HK-2 (cell line): ENCODE data around the gene RGS9.
"Not testable (repeated sequence)": the region's sequence is repeated elsewhere in the genome, so short reads cannot be mapped to it uniquely, and the experiment has no call there.

Experiments used
- DNase-seq: peaks from one replicate; pipeline ENCODE4 v3.0.0-alpha.2; 2018; ENCODE audit not compliant: unreplicated experiment

Gene RGS9

DNA sequence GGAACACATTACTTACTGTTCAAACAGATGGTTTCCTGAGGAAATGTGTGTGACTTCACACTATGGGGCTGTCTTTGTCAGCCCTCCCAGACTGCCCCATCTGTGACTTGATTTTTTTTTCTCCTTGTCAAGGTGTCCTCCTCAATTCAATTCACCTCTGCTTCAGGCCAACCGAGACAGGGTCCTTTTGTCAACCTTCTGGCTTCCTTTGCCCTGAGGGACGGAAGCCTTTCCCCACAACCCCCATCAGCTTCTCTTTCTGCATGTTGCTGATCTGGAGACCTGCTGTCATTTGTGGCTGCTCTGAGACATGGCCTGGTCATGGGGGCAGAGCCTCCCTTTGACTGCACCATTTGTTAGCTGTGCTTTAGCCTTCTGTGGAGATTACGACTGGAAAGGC lies 21.3 kb upstream of the RGS9 start:
- DNase-seq = no peak

GRCh38 chr17:65116515-65116914 lies 20.7 kb upstream of the RGS9 start:
- not testable (repeated sequence) for DNase-seq

DNA sequence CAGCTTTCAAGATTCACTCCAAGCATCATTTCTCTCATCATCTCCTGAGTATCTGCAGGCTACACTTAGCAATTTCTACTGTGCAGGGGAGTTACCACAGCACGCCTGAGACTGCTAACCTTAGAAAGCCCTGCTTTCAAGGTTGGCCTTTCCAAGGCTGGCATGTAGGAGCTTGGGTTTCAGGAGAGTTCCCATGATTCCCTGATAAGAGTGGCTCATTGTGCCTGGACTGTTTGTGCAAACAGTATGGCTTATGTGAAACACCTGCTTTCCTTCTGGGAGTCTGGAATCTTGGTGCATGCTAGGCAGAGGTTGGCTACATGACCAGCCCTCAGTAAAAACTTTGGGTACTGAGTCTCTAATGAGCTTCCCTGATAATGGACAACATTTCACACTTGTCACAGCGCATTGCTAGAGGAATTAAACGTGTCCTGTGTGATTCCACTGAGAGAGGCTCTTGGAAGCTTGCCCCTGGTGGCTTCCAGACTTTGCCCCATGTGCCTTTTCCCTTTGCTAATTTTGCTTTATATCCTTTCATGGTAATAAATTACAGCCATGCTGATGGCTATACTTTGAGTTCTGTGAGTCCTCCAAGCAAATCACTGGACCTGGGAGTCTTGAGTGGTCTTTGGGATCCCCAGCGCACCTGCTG lies 19.7 kb upstream of the RGS9 start:
- no peak for DNase-seq

GRCh38 chr17:65121368-65121767 lies 15.8 kb upstream of the RGS9 start:
- DNase-seq = no peak

DNA sequence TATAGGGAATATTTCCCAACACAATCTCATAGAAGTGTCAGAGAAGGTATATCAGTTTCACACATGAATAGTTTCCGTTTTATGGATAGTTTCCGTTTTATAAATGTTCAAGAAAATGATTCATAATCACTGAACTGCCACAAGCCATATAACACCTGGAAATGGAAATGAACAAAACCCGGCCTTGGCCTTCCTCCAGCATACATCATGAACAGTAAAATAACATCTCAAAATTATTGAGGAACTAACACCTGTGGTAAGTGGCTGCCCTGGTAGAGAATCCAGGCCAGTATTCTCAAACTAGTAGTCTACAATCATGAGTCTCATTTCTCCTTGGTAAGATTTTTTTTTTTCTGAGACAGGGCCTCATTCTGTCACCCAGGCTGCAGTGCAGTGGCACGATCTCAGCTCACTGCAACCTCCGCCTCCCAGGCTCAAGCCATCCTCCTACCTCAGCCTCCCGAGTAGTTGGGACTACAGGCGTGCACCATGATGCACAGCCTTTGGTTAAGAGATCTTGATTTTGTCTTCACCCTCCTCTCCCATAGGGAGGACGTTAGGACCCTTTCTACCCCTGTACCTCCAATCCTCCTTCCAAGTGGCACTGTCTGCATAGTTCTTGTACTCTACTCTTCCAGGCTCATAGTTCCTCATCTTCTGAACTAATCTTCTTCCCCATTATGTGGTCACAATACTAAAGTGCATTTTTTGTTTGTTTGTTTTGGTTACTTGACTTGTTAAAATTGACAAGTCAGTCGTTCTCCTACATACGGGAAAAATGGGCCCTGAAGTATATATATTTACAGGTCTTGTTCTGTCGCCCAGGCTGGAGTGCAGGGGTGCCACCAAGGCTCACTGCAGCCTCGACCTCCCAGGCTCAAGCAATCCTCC lies 15.0 kb upstream of the RGS9 start:
- no peak for DNase-seq

GRCh38 chr17:65122836-65123756 lies 14.1 kb upstream of the RGS9 start:
- peak; percentile 87 for DNase-seq

DNA sequence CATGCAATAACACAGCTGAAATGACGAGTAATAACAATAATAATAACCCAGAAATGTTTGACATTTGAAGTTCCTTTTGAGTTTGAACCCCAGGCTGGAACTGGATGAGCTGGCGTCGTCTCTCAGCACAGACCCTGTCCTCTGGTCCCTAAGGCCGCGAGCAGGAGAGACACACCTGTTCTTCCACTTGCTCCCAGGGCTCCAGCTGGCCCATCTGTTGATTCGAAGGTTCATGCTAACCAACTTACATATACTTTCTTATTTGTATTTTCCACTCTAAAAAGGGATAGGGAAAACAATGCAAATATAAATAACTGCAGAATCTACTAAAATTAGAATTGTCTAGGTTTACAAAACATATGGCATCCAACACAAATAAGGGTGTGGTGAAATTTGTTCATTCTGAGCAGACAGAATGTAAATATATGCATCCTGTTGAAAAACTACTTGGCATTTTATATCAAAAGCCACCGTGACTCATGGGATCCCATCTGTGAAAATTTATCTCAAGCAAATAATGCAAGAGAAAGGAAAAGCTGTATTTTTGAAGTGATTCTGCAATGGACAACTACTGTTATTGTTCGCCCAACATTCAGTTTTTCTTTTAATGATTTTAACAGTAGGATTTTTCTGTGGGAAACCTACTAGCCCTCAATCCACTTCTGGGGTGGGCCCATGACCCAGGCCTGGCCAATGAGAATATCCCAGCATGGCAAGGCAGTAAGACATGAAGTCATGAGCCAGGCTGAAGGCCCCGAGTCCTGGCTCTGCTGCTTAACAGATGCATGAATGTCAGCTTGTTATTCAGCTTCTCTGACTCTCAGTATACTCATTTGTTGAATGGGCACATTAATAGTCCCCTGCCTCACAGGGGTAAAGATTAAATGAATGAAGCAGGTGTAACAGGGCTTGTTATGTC lies 13.2 kb upstream of the RGS9 start:
- DNase-seq = no peak

- no peak for DNase-seq
Measured at GRCh38 chr17:65130832-65131231, 6.3 kb upstream of the RGS9 start.

DNA sequence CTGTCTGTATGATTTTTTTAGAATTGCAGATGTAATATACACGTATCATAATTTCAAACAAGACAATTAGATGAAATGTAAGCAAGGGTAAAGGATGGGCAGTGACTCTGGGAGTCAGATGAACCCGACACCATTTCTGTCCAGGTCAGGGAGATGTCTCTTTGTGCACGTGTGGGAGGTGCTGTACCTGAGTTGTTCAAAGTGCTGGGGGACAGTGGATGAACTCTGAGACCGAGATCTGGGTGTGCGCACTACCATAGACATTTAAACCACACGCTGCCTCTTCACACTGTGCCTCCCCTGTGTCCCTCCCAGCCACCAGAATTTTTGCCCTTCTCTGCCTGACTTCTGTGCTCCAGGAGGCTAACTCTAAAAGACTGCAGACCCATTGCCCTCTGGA lies 5.9 kb upstream of the RGS9 start:
- no peak for DNase-seq

GRCh38 chr17:65131946-65132345 lies 5.2 kb upstream of the RGS9 start:
- no peak for DNase-seq

GRCh38 chr17:65134035-65134434 lies 3.1 kb upstream of the RGS9 start:
- no peak for DNase-seq

DNA sequence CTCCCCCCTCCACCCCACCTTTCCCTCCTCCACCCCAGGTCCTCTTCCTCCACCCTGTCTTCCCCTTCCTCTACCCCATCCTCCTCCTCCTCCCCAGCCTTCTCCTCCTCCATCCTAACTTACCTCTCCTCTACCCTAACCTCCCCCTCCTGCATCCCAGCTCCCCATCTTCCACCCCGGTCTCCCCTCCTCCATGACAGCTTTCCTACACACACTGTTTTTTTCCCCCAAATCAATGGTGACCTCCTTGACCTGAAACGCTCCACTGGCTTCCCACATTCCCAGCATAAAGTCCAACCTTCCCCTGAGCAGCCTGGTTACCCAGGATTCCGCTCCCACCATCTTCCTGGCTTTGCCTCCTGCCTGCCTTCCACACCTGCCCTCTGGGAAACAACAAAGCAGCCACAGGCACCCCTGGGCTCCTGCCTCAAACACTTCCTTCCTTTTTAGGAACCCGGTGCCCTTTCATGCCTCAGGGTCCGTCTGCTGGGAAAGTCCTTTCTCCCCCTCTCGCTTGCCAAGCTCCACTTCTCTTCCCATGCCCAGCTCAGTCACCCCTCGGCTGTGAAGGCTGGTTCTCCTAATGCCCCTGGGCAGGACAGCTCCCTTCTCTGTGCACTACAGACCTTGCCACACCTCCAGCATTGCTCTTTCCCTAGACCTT lies 2.1 kb downstream of the RGS9 start:
- no peak for DNase-seq

DNA sequence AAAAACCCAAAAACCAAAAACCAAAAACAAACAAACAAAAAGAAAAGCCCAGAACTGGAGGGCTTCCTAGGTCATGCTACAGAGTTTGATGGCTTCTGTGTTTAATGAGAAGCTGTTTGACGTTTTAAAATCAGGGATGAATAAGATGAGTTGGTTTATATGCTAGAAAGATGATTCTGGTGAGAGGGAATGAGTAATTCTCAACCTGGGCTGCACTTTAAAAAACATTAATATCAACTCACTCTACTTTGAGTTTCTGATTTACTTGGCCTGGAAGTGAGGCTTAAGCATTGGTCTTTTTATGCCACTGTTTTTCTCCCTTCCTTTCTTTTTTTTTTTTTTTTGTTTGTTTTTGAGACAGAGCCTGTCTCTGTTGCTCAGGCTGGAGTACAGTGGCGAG lies 5.1 kb downstream of the RGS9 start:
- no peak for DNase-seq

GRCh38 chr17:65143889-65144604 lies 6.9 kb downstream of the RGS9 start:
- DNase-seq = no peak

- no peak for DNase-seq
Measured at GRCh38 chr17:65145743-65146142, 8.6 kb downstream of the RGS9 start.

DNA sequence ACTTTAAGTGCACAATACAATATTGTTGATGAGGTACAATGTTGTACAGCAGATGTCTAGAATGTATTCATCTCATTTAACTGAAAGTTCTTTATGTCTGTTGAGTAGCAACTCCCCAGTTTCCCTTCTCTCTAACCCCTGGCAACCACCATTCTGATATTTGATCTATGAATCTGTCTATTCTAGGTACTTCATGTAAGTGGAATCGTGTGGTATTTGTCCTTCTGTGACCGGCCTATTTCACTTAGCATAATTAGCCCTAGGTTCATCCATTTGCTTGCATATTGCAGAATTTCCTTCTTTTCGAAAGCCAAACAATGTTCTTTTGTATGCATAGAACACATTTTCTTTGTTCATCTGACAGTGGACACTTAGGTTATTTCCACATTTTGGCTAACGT lies 10.8 kb downstream of the RGS9 start:
- no peak for DNase-seq

DNA sequence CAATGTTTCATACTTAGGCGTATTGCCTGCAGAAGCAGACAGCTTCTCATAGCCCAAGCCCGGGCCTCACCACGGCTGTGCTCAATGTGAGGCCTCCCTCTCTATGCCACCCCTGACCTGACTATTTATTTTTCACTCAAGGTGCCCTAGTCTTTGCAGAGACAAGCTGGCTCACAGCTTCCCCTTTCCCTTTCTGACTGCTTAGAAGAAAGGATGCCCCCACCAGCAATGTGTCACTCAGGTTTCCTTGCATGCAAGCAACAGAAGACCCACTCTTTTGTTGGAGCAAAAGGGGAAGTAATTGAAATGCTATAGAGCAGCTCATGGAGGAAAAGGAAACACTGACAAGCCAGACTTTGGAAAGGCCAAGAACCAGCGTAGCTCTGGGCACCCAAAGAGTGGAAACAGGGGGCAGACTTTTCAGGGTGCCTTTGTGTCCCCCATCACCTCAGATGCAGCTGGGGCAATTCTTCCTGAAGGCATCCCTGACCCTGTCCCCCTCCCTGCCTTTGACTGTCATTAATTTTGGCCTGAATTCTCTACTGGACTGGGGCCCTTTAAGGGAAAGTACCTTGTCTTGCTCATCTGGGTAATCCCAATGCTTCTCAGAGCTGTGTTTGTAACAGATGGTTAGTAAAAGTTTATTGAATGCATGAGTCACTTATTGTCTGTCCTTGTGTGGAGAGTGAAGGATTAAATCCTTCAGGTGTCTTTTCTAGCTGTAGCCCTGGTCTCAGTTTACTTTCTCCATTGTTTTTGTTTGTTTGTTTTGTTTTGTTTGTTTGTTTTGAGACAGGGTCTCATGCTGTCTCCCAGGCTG lies 17.8 kb downstream of the RGS9 start:
- DNase-seq = no peak

- no peak for DNase-seq
Measured at GRCh38 chr17:65155622-65156021, 18.5 kb downstream of the RGS9 start.

DNA sequence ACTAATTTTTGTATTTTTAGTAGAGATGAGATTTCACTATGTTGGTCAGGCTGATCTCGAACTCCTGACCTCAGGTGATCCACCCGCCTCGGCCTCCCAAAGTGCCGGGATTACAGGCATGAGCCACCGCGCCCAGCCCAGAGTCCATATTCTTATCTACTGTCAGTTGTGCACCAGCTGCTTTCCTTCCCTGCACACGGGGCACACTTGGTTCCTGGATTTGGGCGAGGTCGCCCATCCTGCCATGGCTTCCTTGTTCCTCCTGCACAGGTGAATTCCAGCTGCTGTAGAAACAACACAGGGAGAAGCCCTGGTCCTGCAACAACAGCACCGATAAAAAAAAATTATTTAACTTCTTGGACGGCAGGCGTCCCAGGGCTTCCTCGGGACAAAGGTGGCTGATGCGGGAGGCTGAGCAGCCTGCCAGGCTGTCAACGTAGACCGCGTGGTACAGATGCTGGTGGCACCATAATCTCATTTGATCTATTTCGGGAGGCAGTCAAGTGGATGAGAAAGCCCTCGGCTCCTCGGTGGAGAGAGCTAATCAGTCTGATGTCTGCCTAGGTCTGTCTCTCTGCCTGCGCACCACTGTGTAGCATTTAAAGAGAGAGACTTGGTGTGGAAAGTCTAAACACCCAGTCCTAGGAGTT lies 19.1 kb downstream of the RGS9 start:
- no peak for DNase-seq
